HEK293T (cell line): ENCODE results near the gene SH3BP5.

Experiments
- FOXM1 ChIP-seq: fragments of 450-650 bp; IDR thresholded peaks from 2 replicates; pipeline ENCODE4 v1.6.1; 2017; ENCODE audit warnings: mild to moderate bottlenecking, borderline replicate concordance
- SP1 ChIP-seq: fragments of 450-650 bp; IDR thresholded peaks from 2 replicates; pipeline ENCODE4 v1.6.1; 2017
- TARDBP ChIP-seq: fragments of 450-650 bp; IDR thresholded peaks from 2 replicates; pipeline ENCODE4 v1.6.1; 2016

- no peak for TF ChIP-seq TARDBP
- TF ChIP-seq SP1: no peak
- no peak for TF ChIP-seq FOXM1
These were observed 27.0 kb downstream of the SH3BP5 start for GRCh38 chr3:15305359-15305844.
